Effector memory CD8-positive, alpha-beta T cell (primary cell): ENCODE results near the gene PCSK6.

ENCODE experiments used
- ATAC-seq: fragments of 150-1000 bp; cut with Tn5 transposase; replicated peaks from 2 replicates; pipeline ENCODE4 v1.10.0; 2021; ENCODE audit warnings: mild to moderate bottlenecking, moderate library complexity
- DNase-seq, 3 experiments: peaks; one replicate each; pipeline ENCODE4 v3.0.0; 2021
- H3K27ac Mint-ChIP-seq, 2 donors: one replicate each; pipeline ENCODE4 v1.8.0; 2022; ENCODE audit warnings: mild to moderate bottlenecking in 2 of 2, mixed read lengths in 2 of 2, moderate library complexity in 2 of 2
- H3K27me3 Mint-ChIP-seq, 2 donors: one replicate each; pipeline ENCODE4 v1.8.0; 2022; ENCODE audit warnings: mixed read lengths in 2 of 2
- H3K36me3 Mint-ChIP-seq: one replicate; pipeline ENCODE4 v1.8.0; 2022; ENCODE audit warnings: mild to moderate bottlenecking, moderate library complexity, mixed read lengths; ENCODE audit not compliant: insufficient read depth
- H3K4me1 Mint-ChIP-seq, 2 donors: one replicate each; pipeline ENCODE4 v1.8.0; 2022; ENCODE audit warnings: low read depth in 2 of 2, mixed read lengths in 2 of 2
- H3K4me3 Mint-ChIP-seq, 2 donors: one replicate each; pipeline ENCODE4 v1.8.0; 2022; ENCODE audit warnings: mild to moderate bottlenecking in 2 of 2, mixed read lengths in 2 of 2, moderate library complexity in 2 of 2
- H3K9me3 Mint-ChIP-seq, 2 donors: one replicate each; pipeline ENCODE4 v1.8.0; 2022; ENCODE audit warnings: mixed read lengths in 2 of 2

The PCSK6 gene

DNA sequence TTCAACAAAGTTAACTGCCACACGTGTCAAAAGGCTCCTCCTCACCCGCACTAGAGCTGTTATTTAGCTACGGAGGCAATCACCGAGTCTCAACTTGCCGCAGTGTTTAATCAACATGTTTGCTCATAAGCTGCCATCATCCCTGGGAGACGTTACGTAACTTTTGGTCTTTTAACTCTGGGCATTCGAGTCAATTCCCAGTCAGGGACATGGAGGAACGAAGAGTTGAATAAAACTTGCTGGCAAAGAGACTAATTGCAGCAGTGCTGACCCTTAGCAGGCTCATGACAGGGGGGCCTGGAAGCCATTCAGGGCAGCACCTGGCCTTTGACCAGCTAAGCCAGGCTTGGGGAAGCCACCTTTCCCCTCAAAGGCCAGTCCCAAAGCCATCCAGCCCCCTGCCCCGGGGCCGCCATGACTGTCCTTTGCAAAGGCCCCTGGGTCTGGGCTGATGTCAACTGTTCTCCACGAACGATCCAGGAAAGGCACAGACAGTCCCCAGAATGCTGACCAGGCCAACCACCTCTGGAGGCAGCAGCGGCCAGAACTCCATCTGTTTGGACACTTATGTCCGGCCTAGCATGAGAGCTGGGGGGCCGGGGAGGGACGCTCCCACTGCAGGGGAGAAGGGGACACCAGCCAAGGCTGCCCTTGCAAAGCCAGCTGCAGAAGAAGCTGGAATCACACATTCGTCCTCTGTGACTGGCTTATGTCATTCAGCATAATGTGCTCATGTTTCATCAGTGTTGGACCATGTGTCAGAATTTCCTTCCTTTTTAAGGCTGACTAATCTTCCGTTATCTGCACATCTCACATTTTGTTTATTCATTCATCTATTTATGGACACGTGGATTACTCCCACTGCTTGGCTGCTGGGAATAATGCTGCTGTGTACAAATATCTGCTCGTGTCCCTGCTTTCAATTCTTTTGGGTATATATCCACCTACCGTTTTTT lies 43.7 kb downstream of the PCSK6 start:
- Mint-ChIP-seq H3K36me3 (no peaks in the 10 kb centered on the region), H3K9me3 (peaks cover 0 to 2% of the 10 kb centered on the region in 2 donors), H3K4me3 (no peak overlapping the region), H3K27ac (no peak overlapping the region), H3K27me3 (peaks cover 38 to 66% of the 10 kb centered on the region in 2 donors), H3K4me1 (no peaks in the 10 kb centered on the region)
- no peak for ATAC-seq
- no peak for DNase-seq

GRCh38 chr15:101444807-101445508 lies 44.5 kb downstream of the PCSK6 start:
- Mint-ChIP-seq H3K4me3 (no peak overlapping the region), H3K27ac (no peak overlapping the region), H3K36me3 (no peaks in the 10 kb centered on the region), H3K9me3 (peaks cover 0 to 2% of the 10 kb centered on the region in 2 donors), H3K4me1 (no peaks in the 10 kb centered on the region), H3K27me3 (peaks cover 30 to 57% of the 10 kb centered on the region in 2 donors)
- ATAC-seq = no peak
- DNase-seq = no peak

DNA sequence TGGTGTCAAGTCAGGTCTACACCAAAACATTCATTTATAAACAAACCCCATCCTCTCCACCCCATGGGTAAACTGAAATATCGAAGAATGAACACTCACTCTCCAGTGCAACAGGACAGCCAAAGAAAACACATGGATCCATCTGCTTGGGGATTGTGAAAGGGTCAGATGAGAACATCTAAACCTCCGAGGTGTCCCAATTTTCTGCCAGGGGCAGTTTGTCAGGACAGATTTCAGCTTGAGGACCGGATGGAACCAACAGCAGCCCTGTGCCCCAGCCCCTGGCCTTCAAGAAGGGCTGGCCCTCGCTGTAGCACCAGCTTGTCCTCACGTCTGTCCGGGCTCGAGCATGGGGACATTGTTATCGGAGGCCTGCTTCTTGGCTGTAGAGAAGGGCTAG lies 45.5 kb downstream of the PCSK6 start:
- ATAC-seq (no peak), DNase-seq (no peak)
- Mint-ChIP-seq H3K9me3 (peaks cover 0 to 2% of the 10 kb centered on the region in 2 donors), H3K27me3 (peaks cover 27 to 55% of the 10 kb centered on the region in 2 donors), H3K27ac (no peak overlapping the region), H3K36me3 (no peaks in the 10 kb centered on the region), H3K4me3 (no peak overlapping the region), H3K4me1 (no peaks in the 10 kb centered on the region)

GRCh38 chr15:101442272-101442671 lies 47.2 kb downstream of the PCSK6 start:
- no peak overlapping the region for H3K4me3 Mint-ChIP-seq
- peaks cover 43 to 54% of the 10 kb centered on the region in 2 donors for H3K27me3 Mint-ChIP-seq
- no peak for ATAC-seq
- H3K36me3 Mint-ChIP-seq = no peaks in the 10 kb centered on the region
- no peaks in the 10 kb centered on the region for H3K4me1 Mint-ChIP-seq
- H3K27ac Mint-ChIP-seq = no peak overlapping the region
- H3K9me3 Mint-ChIP-seq = peaks cover 0 to 2% of the 10 kb centered on the region in 2 donors
- DNase-seq = no peak

DNA sequence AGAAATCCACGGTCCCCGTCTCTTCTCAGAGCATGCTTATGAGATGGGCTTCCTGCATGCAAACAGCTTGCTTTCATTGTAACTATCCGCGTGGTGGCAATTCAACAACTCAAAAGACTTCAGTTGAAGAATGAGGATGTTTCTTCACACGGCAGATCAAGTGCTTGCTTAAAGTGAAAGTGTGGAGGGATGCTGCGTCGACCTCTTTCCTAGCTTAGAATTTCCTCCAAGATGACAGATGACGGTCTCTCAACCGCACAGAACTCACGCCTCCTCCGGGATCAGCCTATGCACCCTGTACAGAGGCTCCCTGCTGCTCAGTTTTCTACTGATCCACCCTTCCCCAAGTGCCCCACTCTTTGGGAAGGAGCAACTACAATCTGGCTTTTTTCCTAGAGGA lies 47.8 kb downstream of the PCSK6 start:
- Mint-ChIP-seq H3K9me3 (peaks cover 0 to 2% of the 10 kb centered on the region in 2 donors), H3K27me3 (peaks cover 43 to 50% of the 10 kb centered on the region in 2 donors), H3K36me3 (no peaks in the 10 kb centered on the region), H3K4me3 (no peak overlapping the region), H3K27ac (no peak overlapping the region), H3K4me1 (no peaks in the 10 kb centered on the region)
- DNase-seq = no peak
- ATAC-seq = no peak

GRCh38 chr15:101440846-101441590 lies 48.5 kb downstream of the PCSK6 start:
- peaks cover 43 to 56% of the 10 kb centered on the region in 2 donors for H3K27me3 Mint-ChIP-seq
- no peak overlapping the region for H3K4me3 Mint-ChIP-seq
- peaks cover 0 to 2% of the 10 kb centered on the region in 2 donors for H3K9me3 Mint-ChIP-seq
- H3K27ac Mint-ChIP-seq = no peak overlapping the region
- DNase-seq = no peak
- H3K4me1 Mint-ChIP-seq = no peaks in the 10 kb centered on the region
- ATAC-seq = no peak
- H3K36me3 Mint-ChIP-seq = no peaks in the 10 kb centered on the region

- DNase-seq = no peak
- Mint-ChIP-seq H3K36me3 (no peaks in the 10 kb centered on the region), H3K27ac (no peak overlapping the region), H3K4me3 (no peak overlapping the region), H3K27me3 (peaks cover 44 to 67% of the 10 kb centered on the region in 2 donors), H3K9me3 (no peaks in the 10 kb centered on the region), H3K4me1 (no peaks in the 10 kb centered on the region)
- ATAC-seq = no peak
These were observed 49.6 kb downstream of the PCSK6 start for GRCh38 chr15:101439920-101440319.

- H3K27ac Mint-ChIP-seq = no peak overlapping the region
- H3K9me3 Mint-ChIP-seq = no peaks in the 10 kb centered on the region
- H3K4me1 Mint-ChIP-seq = no peaks in the 10 kb centered on the region
- no peaks in the 10 kb centered on the region for H3K36me3 Mint-ChIP-seq
- H3K27me3 Mint-ChIP-seq = peaks cover 50 to 72% of the 10 kb centered on the region in 2 donors
- no peak overlapping the region for H3K4me3 Mint-ChIP-seq
- DNase-seq (no peak), ATAC-seq (no peak)
These were observed 50.1 kb downstream of the PCSK6 start for GRCh38 chr15:101439285-101439919.

- no peak overlapping the region for H3K27ac Mint-ChIP-seq
- H3K36me3 Mint-ChIP-seq = no peaks in the 10 kb centered on the region
These were observed 50.8 kb downstream of the PCSK6 start for GRCh38 chr15:101438482-101439284.

GRCh38 chr15:101437618-101438481 lies 51.7 kb downstream of the PCSK6 start:
- H3K4me3 Mint-ChIP-seq = no peak overlapping the region
- ATAC-seq = no peak
- no peaks in the 10 kb centered on the region for H3K4me1 Mint-ChIP-seq
- H3K9me3 Mint-ChIP-seq = no peaks in the 10 kb centered on the region
- no peaks in the 10 kb centered on the region for H3K36me3 Mint-ChIP-seq
- no peak for DNase-seq
- no peak overlapping the region for H3K27ac Mint-ChIP-seq
- H3K27me3 Mint-ChIP-seq = peaks cover 63 to 74% of the 10 kb centered on the region in 2 donors

More at GRCh38 chr15:101438482-101439284, 50.8 kb downstream of the PCSK6 start:
- ATAC-seq = no peak
- H3K4me1 Mint-ChIP-seq = no peaks in the 10 kb centered on the region
- H3K4me3 Mint-ChIP-seq = no peak overlapping the region
- no peak for DNase-seq
- no peaks in the 10 kb centered on the region for H3K9me3 Mint-ChIP-seq
- peaks cover 57 to 74% of the 10 kb centered on the region in 2 donors for H3K27me3 Mint-ChIP-seq

DNA sequence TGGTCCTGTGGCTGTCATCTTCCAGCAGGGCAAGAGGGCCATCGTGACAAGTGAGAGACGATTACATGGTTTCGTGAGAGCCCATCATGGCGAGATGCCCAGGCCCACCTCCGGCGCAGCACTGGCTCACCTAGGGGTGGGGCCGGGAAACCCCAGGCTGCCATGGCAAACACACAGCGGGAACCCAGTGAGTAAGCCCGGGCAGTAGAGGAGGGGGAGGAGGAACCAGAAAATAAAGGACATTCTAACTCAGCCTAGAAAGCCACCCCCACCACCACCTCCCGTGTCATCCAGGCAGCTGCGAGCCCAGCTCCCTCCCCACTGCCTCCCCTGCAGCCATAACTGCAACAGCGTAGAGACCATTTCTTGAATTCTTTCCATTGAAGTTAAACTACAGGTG lies 52.3 kb downstream of the PCSK6 start:
- Mint-ChIP-seq H3K9me3 (no peaks in the 10 kb centered on the region), H3K4me3 (no peak overlapping the region), H3K36me3 (no peaks in the 10 kb centered on the region), H3K27me3 (peaks cover 62 to 73% of the 10 kb centered on the region in 2 donors), H3K27ac (no peak overlapping the region), H3K4me1 (no peaks in the 10 kb centered on the region)
- no peak for ATAC-seq
- DNase-seq = no peak

DNA sequence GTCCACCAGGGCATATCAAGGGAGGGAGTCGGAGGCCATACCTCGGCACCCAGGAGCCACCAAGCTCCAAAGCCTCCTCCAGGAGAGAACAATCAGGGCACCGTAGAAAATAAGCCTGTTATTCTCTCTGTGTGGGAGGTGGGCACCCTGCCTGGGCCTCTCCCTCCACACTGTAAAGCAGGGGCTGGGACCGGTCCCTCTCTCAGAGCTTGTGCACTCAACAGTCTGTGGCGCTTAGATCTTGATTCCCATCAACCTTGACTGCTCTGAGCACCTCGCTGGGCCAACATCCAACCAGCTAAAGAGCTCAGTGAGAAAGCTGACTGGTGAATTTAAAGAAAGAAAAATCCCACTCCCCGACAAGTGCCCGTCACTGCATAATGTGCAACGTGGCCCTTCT lies 53.0 kb downstream of the PCSK6 start:
- Mint-ChIP-seq H3K4me3 (no peak overlapping the region), H3K27ac (no peak overlapping the region)
- DNase-seq = no peak

More for the DNA sequence above, 53.0 kb downstream of the PCSK6 start:
- Mint-ChIP-seq H3K4me1 (no peaks in the 10 kb centered on the region), H3K27me3 (peaks cover 61 to 73% of the 10 kb centered on the region in 2 donors), H3K9me3 (no peaks in the 10 kb centered on the region), H3K36me3 (no peaks in the 10 kb centered on the region)
- no peak for ATAC-seq
